GM19025 (cell line): ENCODE data around the gene RDH5.
"Not testable (repeated sequence)": the region's sequence is repeated elsewhere in the genome, so short reads cannot be mapped to it uniquely, and the experiment has no call there.

Source experiments
- ATAC-seq: cut with Tn5 transposase; IDR thresholded peaks from one replicate; pipeline ENCODE4 v1.9.1; 2021; ENCODE audit warnings: mild to moderate bottlenecking, low read depth, moderate library complexity; ENCODE audit not compliant: unreplicated experiment

RDH5 gene

DNA sequence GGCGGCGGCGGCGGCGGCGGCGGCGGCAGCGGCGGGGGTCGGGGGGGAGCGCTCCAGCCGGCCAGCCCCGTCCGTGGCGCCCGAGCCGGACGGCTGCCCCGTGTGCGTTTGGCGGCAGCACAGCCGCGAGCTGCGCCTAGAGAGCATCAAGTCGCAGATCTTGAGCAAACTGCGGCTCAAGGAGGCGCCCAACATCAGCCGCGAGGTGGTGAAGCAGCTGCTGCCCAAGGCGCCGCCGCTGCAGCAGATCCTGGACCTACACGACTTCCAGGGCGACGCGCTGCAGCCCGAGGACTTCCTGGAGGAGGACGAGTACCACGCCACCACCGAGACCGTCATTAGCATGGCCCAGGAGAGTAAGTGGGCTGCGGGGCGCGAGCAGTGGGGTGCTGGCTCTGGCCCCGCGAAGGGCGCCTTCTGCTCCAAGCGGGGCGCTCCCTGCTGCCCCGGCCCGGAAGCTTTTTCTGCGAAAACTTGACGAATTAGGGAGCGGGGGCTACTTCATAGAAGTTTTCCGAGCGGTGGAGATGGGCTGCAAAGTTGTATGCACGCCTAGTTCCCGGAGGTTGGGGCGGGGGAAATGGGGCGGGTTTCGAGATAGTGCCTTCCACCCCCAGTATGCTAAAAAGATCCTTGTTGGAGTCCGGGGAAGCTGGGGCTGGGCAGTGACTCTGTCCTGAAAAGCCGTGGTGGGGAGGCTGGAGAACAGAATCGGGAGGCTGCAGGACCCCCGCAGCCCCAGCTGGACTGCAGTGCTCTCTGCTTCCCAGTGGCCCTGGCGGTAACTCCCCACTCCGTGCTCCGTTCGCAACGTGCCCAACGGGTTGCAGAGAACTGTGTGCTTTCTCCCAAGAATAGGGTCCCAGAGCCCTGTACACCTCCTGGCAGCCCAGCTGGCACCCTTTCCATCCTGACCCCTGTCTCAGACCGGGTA lies 23.5 kb downstream of the RDH5 start:
- peak; percentile 58 for ATAC-seq

DNA sequence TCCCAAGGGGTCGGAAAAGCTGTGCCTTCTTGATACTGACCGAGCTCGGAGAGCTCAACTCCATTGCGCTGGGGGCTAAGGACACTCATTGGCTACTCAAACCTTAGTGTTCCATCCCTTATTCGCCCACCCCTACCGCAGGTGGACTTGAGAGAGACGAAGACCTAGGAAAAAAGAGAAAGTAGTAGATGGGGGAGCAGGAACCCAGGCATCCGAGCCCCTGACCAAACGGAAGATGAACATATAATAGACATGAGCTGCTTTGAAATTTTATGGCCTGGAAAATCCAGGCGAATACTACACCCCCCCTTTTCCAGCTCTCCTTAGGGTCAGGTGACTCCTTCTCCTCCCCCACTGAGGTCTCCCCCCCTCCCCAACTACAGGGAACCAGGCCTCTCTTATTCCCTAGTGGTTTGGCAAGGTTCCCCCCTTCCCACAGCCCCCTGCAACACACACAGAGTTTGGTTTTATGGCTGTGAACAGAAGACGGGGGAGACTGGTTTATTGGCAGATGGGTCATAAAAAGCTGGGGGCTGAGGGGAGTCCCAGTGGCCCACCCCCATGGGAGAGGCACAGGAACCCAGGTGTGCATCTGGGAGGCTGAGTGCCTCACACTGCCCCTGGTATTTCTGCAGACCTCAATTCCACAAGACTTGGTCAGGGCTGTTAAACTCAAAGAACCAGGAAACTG lies 24.3 kb downstream of the RDH5 start:
- ATAC-seq: no peak

DNA sequence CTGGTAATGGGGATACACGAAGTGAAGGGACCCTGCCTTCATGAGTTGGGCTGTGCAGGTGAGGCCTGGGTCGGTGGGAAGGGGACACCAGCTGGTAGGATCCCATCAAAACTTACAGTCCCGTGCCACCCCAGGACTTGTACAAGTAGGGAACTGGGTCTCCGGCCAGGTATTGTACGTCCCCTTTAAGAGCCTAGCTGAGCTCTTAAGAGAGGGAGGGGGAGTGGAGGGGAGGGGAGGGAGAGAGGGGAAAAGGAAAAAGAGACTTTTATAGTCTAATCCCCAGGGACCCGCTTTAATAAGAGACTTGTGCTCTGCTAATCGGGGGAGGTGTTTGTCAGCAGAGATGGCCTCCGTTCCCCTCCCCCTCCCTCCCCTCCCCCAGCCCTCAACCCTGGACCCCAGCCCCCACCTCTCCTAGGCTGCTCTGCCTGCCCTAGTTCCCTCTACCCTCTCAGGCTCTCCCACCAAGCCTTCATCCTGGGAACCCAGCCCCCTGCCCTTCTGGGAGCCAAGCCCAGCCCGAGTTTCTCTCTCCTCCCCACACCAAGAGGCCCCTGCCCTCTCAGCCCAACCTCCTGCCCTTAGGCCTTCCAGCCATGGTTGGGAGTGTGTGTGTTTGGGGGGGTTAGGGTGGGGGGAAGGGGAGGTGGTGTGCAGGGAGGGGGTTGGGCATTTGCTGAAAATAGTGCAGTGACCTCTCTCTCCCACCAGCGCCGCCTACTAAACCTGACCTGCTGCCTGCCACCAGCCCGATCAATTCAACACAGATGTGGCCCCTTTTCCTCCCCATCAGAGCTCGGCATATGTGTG lies 25.4 kb downstream of the RDH5 start:
- no peak for ATAC-seq

DNA sequence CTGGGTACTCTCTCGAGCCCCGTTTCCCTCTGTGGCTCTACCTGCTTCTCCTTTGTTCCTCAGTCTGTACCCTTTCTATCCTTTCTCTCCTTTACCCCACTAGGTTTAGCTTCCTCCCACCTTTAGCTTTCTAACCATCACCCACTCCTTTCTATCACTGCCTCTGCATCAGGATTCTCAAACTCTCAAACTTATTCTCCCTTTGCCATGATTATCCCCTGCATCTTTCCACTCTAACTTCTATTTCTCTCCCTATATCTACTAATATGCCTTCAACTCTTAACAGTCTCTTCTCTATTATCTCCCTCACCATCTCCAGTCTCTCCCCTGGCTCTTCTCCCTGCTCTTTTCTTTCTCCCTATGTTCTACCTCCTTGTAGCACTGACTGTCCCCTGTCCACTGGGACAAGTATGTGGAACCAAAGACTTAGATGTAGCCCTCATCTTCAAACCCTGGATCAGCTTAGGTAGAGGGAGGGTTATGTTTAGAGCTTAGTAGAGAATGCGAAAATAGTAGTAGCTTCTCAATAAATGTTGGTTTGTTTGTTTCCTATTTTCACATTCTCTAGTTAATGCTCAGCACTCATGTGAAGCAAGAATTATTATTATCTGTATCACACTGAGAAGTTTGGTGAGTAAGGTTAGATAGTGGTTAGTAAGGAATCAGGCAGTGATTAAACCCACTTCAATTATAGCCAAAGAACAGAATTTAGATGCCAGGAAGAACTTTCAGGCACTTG lies 26.1 kb downstream of the RDH5 start:
- no peak for ATAC-seq

DNA sequence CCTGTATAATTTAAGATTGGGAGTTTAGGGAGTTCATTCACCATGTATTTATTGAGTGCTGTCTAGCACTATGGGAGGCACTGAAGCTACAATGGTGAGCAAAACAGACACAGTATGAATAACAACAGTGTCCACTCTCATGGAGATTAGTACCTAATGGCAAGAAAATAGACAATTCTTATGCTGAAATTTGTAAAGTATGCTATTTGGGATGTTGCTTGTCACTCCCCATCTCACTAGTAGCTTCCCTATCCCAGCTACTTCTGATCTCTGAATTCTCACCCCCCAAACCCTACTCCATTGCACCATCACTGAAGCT lies 26.7 kb downstream of the RDH5 start:
- no peak for ATAC-seq

DNA sequence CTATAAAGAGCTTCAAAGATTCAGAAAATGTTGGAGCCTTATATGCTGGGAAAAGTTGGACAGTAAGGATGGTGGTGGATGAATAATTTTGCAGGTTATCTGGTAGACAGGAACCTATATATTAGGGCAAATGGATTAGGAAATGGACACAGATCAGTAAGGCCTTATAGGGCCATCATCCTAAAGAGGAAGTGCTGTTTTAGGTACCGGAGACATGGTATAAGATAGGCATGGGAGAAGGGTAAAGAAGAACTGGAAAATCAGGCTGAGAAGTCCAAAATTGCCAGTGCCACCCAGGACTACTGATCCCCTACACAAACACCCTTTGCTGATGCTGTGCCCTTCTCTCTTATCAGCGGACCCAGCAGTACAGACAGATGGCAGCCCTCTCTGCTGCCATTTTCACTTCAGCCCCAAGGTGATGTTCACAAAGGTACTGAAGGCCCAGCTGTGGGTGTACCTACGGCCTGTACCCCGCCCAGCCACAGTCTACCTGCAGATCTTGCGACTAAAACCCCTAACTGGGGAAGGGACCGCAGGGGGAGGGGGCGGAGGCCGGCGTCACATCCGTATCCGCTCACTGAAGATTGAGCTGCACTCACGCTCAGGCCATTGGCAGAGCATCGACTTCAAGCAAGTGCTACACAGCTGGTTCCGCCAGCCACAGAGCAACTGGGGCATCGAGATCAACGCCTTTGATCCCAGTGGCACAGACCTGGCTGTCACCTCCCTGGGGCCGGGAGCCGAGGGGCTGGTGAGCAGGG lies 28.2 kb downstream of the RDH5 start:
- no peak for ATAC-seq

DNA sequence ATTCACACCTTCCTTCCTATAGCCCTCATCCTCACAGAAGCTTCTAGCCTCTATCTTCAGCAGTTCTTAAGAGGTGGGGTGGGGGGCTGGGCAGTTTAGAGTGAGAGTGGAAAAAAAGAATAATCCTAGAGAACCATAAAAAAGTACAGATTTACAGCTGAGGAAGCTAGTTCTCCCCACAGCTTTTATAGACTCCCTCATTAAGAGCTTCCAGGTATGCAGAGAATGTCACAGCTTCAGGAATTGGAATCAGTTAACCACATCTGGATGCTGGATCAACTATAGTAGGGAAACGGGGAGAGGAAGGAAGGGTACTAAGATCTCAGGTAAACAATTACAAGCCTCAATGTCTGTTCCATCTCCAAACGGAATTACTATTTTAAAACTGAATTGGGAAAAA lies 35.1 kb downstream of the RDH5 start:
- no peak for ATAC-seq

DNA sequence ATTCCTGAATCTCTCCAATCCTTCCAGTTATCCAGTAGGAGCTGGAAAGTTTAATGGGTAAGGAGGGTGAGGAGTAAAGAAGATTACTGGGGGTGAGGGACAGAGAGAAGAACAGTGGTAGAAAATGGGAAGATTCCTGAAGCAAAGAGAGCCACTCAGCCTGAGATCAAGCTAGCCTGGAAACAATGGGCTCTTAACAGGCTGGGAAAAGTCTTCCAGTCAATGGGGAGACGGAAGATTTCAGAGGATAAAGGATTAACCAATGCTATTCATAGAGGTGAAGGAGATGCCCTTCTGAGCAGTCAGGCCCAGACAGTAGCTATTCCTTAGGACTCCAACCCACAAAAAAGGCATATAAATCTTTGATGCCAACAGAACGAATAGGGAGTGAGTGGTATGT lies 37.5 kb downstream of the RDH5 start:
- ATAC-seq: no peak

DNA sequence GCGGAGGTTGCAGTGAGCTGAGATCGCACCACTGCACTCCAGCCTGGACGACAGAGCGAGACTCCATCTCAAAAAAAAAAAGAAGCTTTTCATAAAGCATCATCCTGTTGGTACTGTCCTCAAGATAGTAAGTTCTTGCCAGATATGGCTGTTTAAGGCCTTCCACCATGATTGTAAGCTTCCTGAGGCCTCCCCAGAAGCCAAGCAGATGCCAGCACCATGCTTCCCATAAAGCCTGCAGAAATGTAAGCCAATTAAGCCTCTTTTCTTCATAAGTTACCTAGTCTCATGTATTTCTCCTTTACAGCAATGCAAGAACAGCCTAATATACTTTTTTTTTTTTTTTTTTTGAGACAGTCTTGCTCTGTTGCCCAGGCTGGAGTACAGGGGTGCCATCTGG lies 38.4 kb downstream of the RDH5 start:
- ATAC-seq: not testable (repeated sequence)

DNA sequence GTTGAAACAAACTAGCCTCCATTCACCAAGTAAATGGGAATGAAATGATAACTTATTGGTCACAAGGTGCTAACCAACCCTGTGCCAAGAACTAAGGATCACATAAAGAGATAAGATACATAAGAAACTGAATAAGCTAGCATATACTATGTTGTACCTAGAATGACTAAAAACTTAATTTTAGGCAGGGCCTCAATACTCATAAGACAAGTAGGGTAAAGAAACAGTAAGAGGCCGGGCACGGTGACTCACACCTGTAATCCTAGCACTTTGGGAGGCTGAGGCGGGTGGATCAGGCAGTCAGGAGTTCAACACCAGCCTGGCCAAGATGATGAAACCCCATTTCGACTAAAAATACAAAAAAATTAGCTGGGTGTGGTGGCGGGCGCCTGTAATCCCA lies 40.5 kb downstream of the RDH5 start:
- no peak for ATAC-seq

DNA sequence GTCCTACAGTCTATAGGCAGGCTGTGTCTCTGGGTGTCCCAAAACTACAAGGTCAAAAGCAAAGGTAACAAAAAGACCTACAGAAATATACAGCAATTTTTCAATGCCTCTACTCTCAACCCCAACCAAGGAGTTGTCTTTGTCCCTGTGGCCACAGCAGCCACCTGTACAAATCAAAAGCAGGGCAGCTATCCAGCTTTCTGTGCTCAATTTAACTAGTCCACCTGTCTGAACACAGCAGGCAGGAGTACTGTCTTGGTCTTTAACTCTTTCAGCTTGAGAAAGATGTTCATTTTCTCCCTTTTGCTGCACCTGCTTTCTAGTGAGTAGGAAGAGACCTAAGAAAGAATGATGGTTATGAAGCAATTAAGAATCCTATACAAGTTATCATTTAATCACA lies 42.5 kb downstream of the RDH5 start:
- no peak for ATAC-seq

DNA sequence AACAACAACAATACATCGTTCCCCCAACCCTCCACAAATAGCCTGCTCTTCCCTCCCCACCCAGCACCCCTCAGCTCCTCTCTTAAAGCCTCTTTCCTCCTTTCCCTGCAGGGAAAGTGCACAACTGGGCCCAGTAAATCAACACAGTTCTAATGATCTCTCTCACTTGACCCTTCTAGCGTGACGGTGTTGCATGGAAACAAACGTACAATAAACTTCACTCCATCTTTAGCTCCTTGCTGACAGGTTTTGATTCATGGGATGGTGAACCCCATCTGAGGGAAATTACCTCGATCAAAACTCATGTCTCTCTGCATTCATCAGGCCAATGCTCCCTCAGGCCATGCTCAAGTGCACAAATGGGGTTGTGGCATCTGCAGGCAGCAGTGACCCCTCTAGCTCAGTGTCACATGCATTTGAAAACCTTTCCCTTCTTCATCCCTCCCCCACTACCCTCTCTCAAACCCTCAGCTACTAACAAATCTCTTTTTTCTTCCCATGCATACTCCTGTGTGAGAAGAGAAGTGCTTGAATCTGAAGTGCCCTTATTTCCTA lies 45.6 kb downstream of the RDH5 start:
- no peak for ATAC-seq

DNA sequence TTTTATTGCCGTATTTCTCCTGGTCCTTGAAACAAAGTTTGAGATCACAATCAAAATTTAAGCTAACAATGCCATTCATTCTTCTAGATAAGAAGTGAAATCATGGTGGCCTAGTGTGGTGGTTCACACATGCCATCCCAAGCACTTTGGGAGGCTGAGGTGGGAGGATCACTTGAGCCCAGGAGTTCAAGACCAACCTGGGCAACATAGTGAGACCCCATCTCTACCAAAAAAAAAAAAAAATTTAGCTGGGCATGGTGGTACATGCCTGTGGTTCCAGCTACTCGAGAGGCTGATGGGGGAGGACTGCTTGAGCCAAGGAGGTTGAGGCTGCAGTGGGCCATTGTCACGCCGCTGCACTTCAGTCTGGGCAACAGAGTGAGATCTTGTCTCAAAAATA lies 47.0 kb downstream of the RDH5 start:
- no peak for ATAC-seq

DNA sequence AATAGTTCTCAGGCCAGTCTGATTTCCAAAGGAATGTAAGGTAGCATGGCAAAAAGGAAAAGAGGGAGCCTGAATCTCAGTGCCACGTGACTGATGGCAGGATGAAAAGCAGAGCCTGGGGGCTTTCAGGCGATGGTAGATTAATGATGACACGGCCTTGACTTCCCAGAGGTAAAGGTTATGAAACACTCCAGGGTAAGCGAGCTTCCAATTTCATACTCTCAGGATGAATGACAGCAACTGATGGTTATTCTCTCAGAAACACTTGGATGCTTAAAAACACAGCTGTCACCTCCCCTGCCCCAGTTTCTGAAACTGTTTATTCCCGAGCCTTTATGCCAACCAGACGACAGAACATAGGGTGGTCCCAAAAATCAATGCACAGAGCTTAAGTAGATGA lies 51.5 kb downstream of the RDH5 start:
- ATAC-seq: no peak
